Measurements from ENCODE around the gene SLC7A4.
"Not testable (repeated sequence)": the region's sequence is repeated elsewhere in the genome, so short reads cannot be mapped to it uniquely, and the experiment has no call there.

SLC7A4 gene

GRCh38 chr22:21032037-21032867, at the start of gene SLC7A4:
SLC7A4 (minus strand) TSS chr22:21032561; CDS start chr22:21031812, 749 bp downstream.
- no peak for DNase-seq (ENCODE audit: low read depth, low spot score)

GRCh38 chr22:21080435-21081137, 48.2 kb upstream of the SLC7A4 start:
- no peak for DNase-seq (ENCODE audit: low read depth, low spot score)

GRCh38 chr22:21079493-21079892, 47.1 kb upstream of the SLC7A4 start:
- no peak for DNase-seq (ENCODE audit: low read depth, low spot score)

GRCh38 chr22:21078916-21079315, 46.6 kb upstream of the SLC7A4 start:
- DNase-seq (ENCODE audit: low read depth, low spot score) = no peak

- no peak for DNase-seq (ENCODE audit: low read depth, low spot score)
Observed at GRCh38 chr22:21077884-21078508, 45.6 kb upstream of the SLC7A4 start.

- no peak for DNase-seq (ENCODE audit: low read depth, low spot score)
Observed at GRCh38 chr22:21076912-21077625, 44.7 kb upstream of the SLC7A4 start.

- no peak for DNase-seq (ENCODE audit: low read depth, low spot score)
Observed at GRCh38 chr22:21075516-21076138, 43.3 kb upstream of the SLC7A4 start.

GRCh38 chr22:21074102-21074715, 41.8 kb upstream of the SLC7A4 start:
- DNase-seq (ENCODE audit: low read depth, low spot score) = no peak

- no peak for DNase-seq (ENCODE audit: low read depth, low spot score)
Observed at GRCh38 chr22:21073482-21073881, 41.1 kb upstream of the SLC7A4 start.

GRCh38 chr22:21073023-21073422, 40.7 kb upstream of the SLC7A4 start:
- no peak for DNase-seq (ENCODE audit: low read depth, low spot score)

- not testable (repeated sequence) for DNase-seq (ENCODE audit: low read depth, low spot score)
Observed at GRCh38 chr22:21071796-21072195, 39.4 kb upstream of the SLC7A4 start.

- no peak for DNase-seq (ENCODE audit: low read depth, low spot score)
Observed at GRCh38 chr22:21070690-21071615, 38.6 kb upstream of the SLC7A4 start.

- DNase-seq (ENCODE audit: low read depth, low spot score) = no peak
Observed at GRCh38 chr22:21069375-21069774, 37.0 kb upstream of the SLC7A4 start.

- no peak for DNase-seq (ENCODE audit: low read depth, low spot score)
Observed at GRCh38 chr22:21068681-21069276, 36.4 kb upstream of the SLC7A4 start.

GRCh38 chr22:21067901-21068680, 35.7 kb upstream of the SLC7A4 start:
- no peak for DNase-seq (ENCODE audit: low read depth, low spot score)

- DNase-seq (ENCODE audit: low read depth, low spot score) = no peak
Observed at GRCh38 chr22:21067075-21067900, 34.9 kb upstream of the SLC7A4 start.
